ENCODE data around the gene STXBP5.

STXBP5 gene

GRCh38 chr6:147179809-147180208 lies 24.4 kb upstream of the STXBP5 start:
- DNase-seq, result no peak

- no peak for DNase-seq
Measured at GRCh38 chr6:147180926-147181325, 23.3 kb upstream of the STXBP5 start.

GRCh38 chr6:147184379-147184778 lies 19.8 kb upstream of the STXBP5 start:
- DNase-seq, result no peak

GRCh38 chr6:147185216-147185615 lies 19.0 kb upstream of the STXBP5 start:
- no peak for DNase-seq

- DNase-seq, result no peak
Measured at GRCh38 chr6:147190556-147190955, 13.7 kb upstream of the STXBP5 start.

- DNase-seq, result no peak
Measured at GRCh38 chr6:147192278-147192911, 11.8 kb upstream of the STXBP5 start.

- peak; percentile 41 for DNase-seq
Measured at GRCh38 chr6:147194652-147195411, 9.4 kb upstream of the STXBP5 start.

GRCh38 chr6:147195510-147195909 lies 8.7 kb upstream of the STXBP5 start:
- no peak for DNase-seq

- DNase-seq, result no peak
Measured at GRCh38 chr6:147195987-147196386, 8.2 kb upstream of the STXBP5 start.

- DNase-seq, result no peak
Measured at GRCh38 chr6:147200711-147201110, 3.5 kb upstream of the STXBP5 start.

GRCh38 chr6:147201885-147202515 lies 2.2 kb upstream of the STXBP5 start:
- peak; percentile 19 for DNase-seq

- DNase-seq, result peak; percentile 97
Measured at GRCh38 chr6:147202516-147203310, 1.5 kb upstream of the STXBP5 start.

- DNase-seq, result peak; percentile 81
Measured at GRCh38 chr6:147203311-147204059, 732 bp upstream of the STXBP5 start.

- DNase-seq, result peak; percentile 14
Measured at GRCh38 chr6:147204843-147205311, 660 bp downstream of the STXBP5 start.

- DNase-seq, result peak; percentile 37
Measured at GRCh38 chr6:147205690-147206600, 1.7 kb downstream of the STXBP5 start.

GRCh38 chr6:147207351-147207750 lies 3.1 kb downstream of the STXBP5 start:
- no peak for DNase-seq

GRCh38 chr6:147207837-147208754 lies 3.9 kb downstream of the STXBP5 start:
- peak; percentile 18 for DNase-seq

- DNase-seq, result no peak
Measured at GRCh38 chr6:147209762-147210449, 5.7 kb downstream of the STXBP5 start.

- no peak for DNase-seq
Measured at GRCh38 chr6:147211349-147211748, 7.1 kb downstream of the STXBP5 start.
